HepG2 (cell line): Measurements from ENCODE around the gene SLC29A2. TPM values are rescaled to one million over a fixed set of nuclear protein-coding genes. Genes with fewer than 3 reads are reported as not detected.

Experiments
- AKAP8 ChIP-seq: sonication (generic); formaldehyde crosslinking; IDR thresholded peaks from 2 replicates; pipeline ENCODE4 v1.5.1; 2020; ENCODE audit warnings: mild to moderate bottlenecking, missing genetic modification reagents
- CERS6 ChIP-seq: sonication (generic); formaldehyde crosslinking; IDR thresholded peaks from 2 replicates; pipeline ENCODE4 v1.5.0; 2020; ENCODE audit warnings: missing genetic modification reagents
- FOXP1 ChIP-seq, 2 experiments: fragments of 450-650 bp in 1 of 2; IDR thresholded peaks; 2 replicates each; pipeline ENCODE4 v1.6.1; 2017 to 2018; ENCODE audit warnings: antibody characterized with exemption in 1 of 2
- GATAD2A ChIP-seq: IDR thresholded peaks from 2 replicates; pipeline ENCODE4 v1.6.1; 2016
- HMG20B ChIP-seq: conservative IDR thresholded peaks from 2 replicates; pipeline ENCODE4 v1.6.1; 2016; ENCODE audit warnings: missing genetic modification reagents, missing compliant biosample characterization
- HNF1B ChIP-seq: sonication (generic); formaldehyde crosslinking; IDR thresholded peaks from 2 replicates; pipeline ENCODE4 v1.5.1; 2020; ENCODE audit warnings: mild to moderate bottlenecking, moderate library complexity, missing genetic modification reagents
- KDM3A ChIP-seq: IDR thresholded peaks from 2 replicates; pipeline ENCODE4 v1.6.1; 2018; ENCODE audit warnings: low read depth, missing compliant biosample characterization
- KLF16 ChIP-seq, 2 experiments: sonication (generic) in 1 of 2; formaldehyde crosslinking in 1 of 2; IDR thresholded peaks; 2 replicates each; pipeline versions ENCODE4 v1.6.1 to v1.8.0; 2016 to 2023; ENCODE audit warnings: missing genetic modification reagents in 2 of 2, missing compliant biosample characterization in 1 of 2
- NR3C1 ChIP-seq: sonication (generic); formaldehyde crosslinking; IDR thresholded peaks from 2 replicates; pipeline ENCODE4 v1.4.0; 2020; ENCODE audit warnings: missing genetic modification reagents
- RNF219 ChIP-seq: sonication (generic); formaldehyde crosslinking; IDR thresholded peaks from 2 replicates; pipeline ENCODE4 v1.5.0; 2020; ENCODE audit warnings: mild to moderate bottlenecking, missing genetic modification reagents
- SOX6 ChIP-seq, 2 experiments: fragments of 450-650 bp in 1 of 2; sonication (generic) in 1 of 2; formaldehyde crosslinking in 1 of 2; IDR thresholded peaks; 2 replicates each; pipeline versions ENCODE4 v1.4.0 to v1.6.1; 2017 to 2020; ENCODE audit warnings: antibody characterized with exemption in 1 of 2, mild to moderate bottlenecking in 1 of 2, missing genetic modification reagents in 1 of 2
- SSRP1 ChIP-seq: IDR thresholded peaks from 2 replicates; pipeline ENCODE4 v1.6.1; 2016; ENCODE audit warnings: control low read depth
- STAT5B ChIP-seq: sonication (generic); formaldehyde crosslinking; IDR thresholded peaks from 2 replicates; pipeline ENCODE4 v1.4.0; 2020; ENCODE audit warnings: missing genetic modification reagents
- TAF15 ChIP-seq: fragments of 200-400 bp; formaldehyde crosslinking; IDR thresholded peaks from one replicate; pipeline ENCODE4 v1.6.1; 2018; ENCODE audit warnings: mild to moderate bottlenecking, low read depth, low read length; ENCODE audit not compliant: poor library complexity, severe bottlenecking
- TCF7 ChIP-seq: sonication (generic); IDR thresholded peaks from 2 replicates; pipeline ENCODE4 v1.6.1; 2016; ENCODE audit warnings: antibody characterized with exemption, low read depth
- ZBTB10 ChIP-seq: sonication (generic); formaldehyde crosslinking; IDR thresholded peaks from 2 replicates; pipeline ENCODE4 v1.4.0; 2020; ENCODE audit warnings: missing genetic modification reagents, borderline replicate concordance
- ZNF329 ChIP-seq: sonication (generic); formaldehyde crosslinking; IDR thresholded peaks from 2 replicates; pipeline ENCODE4 v1.9.0; 2021; ENCODE audit warnings: low read depth, mild to moderate bottlenecking, missing genetic modification reagents
- ZNF530 ChIP-seq: sonication (generic); formaldehyde crosslinking; IDR thresholded peaks from 2 replicates; pipeline ENCODE4 v1.5.0; 2020; ENCODE audit warnings: low read depth, mild to moderate bottlenecking, missing genetic modification reagents
- ZNF605 ChIP-seq: sonication (generic); formaldehyde crosslinking; IDR thresholded peaks from 2 replicates; pipeline ENCODE4 v1.8.0; 2022; ENCODE audit warnings: mild to moderate bottlenecking, missing genetic modification reagents
- ZNF768 ChIP-seq: sonication (generic); formaldehyde crosslinking; IDR thresholded peaks from 2 replicates; pipeline ENCODE4 v1.4.0; 2020; ENCODE audit warnings: missing genetic modification reagents
- ZNF784 ChIP-seq: sonication (generic); formaldehyde crosslinking; IDR thresholded peaks from 2 replicates; pipeline ENCODE4 v1.5.1; 2020; ENCODE audit warnings: missing genetic modification reagents, mild to moderate bottlenecking, borderline replicate concordance
- ZNF891 ChIP-seq: sonication (generic); formaldehyde crosslinking; IDR thresholded peaks from 2 replicates; pipeline ENCODE4 v1.5.0; 2020; ENCODE audit warnings: mild to moderate bottlenecking, missing genetic modification reagents
- polyA plus RNA-seq, 8 experiments: library from polyadenylated mRNA; depleted of rRNA in 3 of 8; stranded (reverse) in 7 of 8; unstranded in 1 of 8; fragments of >200 nt; fragmentation: Illumina TruSeq in 4 of 8; extraction: Trizol in 4 of 8; gene quantifications; 2 replicates each; pipeline versions ENCODE4 v1.2.1 to v1.2.3, GENCODE V29; 2011 to 2016; ENCODE audit warnings: low read depth in 4 of 8, missing spikeins in 1 of 8, mixed read lengths in 1 of 8; ENCODE audit not compliant: insufficient read depth in 1 of 8
- total RNA-seq, 5 experiments: library from RNA; depleted of rRNA; stranded (reverse); fragments of >200 nt; fragmentation: Illumina TruSeq; extraction: Trizol; gene quantifications; 2 replicates each; pipeline ENCODE4 v1.2.3, GENCODE V29; 2016; ENCODE audit warnings: low read depth in 1 of 5

The SLC29A2 gene
- total and polyA plus RNA-seq, 2 of the 13 experiments (the other 11 are each of a cell fraction or from before 2014, with no cell fraction given) = 0.63 to 0.66 TPM

- no peak for TF ChIP-seq ZBTB10 (CRISPR knock-in tag)
- TF ChIP-seq RNF219 = no peak
- peak; percentile 45; the same call in 1 of the 2 replicates for TF ChIP-seq HNF1B
- no peak for TF ChIP-seq HMG20B
- TF ChIP-seq ZNF530 (CRISPR knock-in tag) = no peak
- no peak for TF ChIP-seq ZNF329 (CRISPR knock-in tag)
- no peak for TF ChIP-seq SSRP1 (CRISPR knock-in tag)
- no peak for TF ChIP-seq CERS6 (CRISPR knock-in tag)
- no peak for TF ChIP-seq ZNF605 (CRISPR knock-in tag)
- peak in 1 of 2 experiments; percentile 50; a peak in 1 of 4 replicates for TF ChIP-seq KLF16 (CRISPR knock-in tag; IDR thresholded peaks at IDR 0.05)
- peak; percentile 30; the same call in 1 of the 2 replicates for TF ChIP-seq GATAD2A
- TF ChIP-seq AKAP8 (CRISPR knock-in tag) = no peak
- TF ChIP-seq KDM3A (CRISPR knock-in tag) = 0 out of 2 replicates have a peak, but pooled peaks have one; percentile 34
- TF ChIP-seq TCF7 = no peak
- TF ChIP-seq FOXP1 (IDR thresholded peaks at IDR 0.05) = no peak
- TF ChIP-seq FOXP1 (CRISPR knock-in tag; IDR thresholded peaks at IDR 0.05) = no peak
- TF ChIP-seq SOX6 (IDR thresholded peaks at IDR 0.05) = no peak
- 0 out of 2 replicates have a peak, but pooled peaks have one; percentile 14 for TF ChIP-seq SOX6 (CRISPR knock-in tag; IDR thresholded peaks at IDR 0.05)
- no peak for TF ChIP-seq STAT5B (CRISPR knock-in tag)
- TF ChIP-seq NR3C1 (CRISPR knock-in tag) = no peak
- TF ChIP-seq ZNF891 (CRISPR knock-in tag) = peak; percentile 77
- no peak for TF ChIP-seq TAF15
- TF ChIP-seq ZNF784 (CRISPR knock-in tag) = no peak
- TF ChIP-seq ZNF768 (CRISPR knock-in tag) = peak; percentile 48; the same call in 1 of the 2 replicates
Measured at GRCh38 chr11:66408488-66409214, 37.1 kb upstream of the SLC29A2 start (continued).
